Lower leg skin (tissue), 3 donors: ENCODE data around the gene TRMU.

Source experiments
- CTCF ChIP-seq, 3 donors: fragments of 450-650 bp; IDR thresholded peaks; one replicate each; pipeline ENCODE4 v1.5.1; 2016; ENCODE audit warnings: antibody characterized with exemption in 3 of 3, mild to moderate bottlenecking in 3 of 3, moderate library complexity in 2 of 3
- POLR2A ChIP-seq, 2 donors: fragments of 450-650 bp; IDR thresholded peaks; one replicate each; pipeline ENCODE4 v1.6.1; 2016 to 2017; ENCODE audit warnings: antibody characterized with exemption in 2 of 2, mild to moderate bottlenecking in 1 of 2, moderate library complexity in 1 of 2

- TF ChIP-seq POLR2A (IDR thresholded peaks at IDR 0.05) (no peak), CTCF (IDR thresholded peaks at IDR 0.05) (no peak)
Measured at GRCh38 chr22:46350646-46351045, 15.1 kb downstream of the TRMU start.
